ENCODE results near the gene AHCTF1. TPM values are rescaled to one million over a fixed set of nuclear protein-coding genes. Genes with fewer than 3 reads are reported as not detected.
"Not testable (repeated sequence)": the region's sequence is repeated elsewhere in the genome, so short reads cannot be mapped to it uniquely, and the experiment has no call there.

AHCTF1 gene
- total RNA-seq, 1 donor from 2014 or later = 38.7 TPM

- no peak for DNase-seq (ENCODE audit: low spot score in 2 of 2, unreplicated experiment in 2 of 2)
- no peak for TF ChIP-seq CTCF (IDR thresholded peaks at IDR 0.05; ENCODE audit: unreplicated experiment)
- Mint-ChIP-seq H3K4me3 (no peak overlapping the region), H3K9me3 (no peaks in the 10 kb centered on the region), H3K27me3 (ENCODE audit: low read depth) (no peaks in the 10 kb centered on the region), H3K36me3 (peaks cover 31% of the 10 kb centered on the region), H3K4me1 (no peaks in the 10 kb centered on the region), H3K27ac (no peak overlapping the region)
Measured at GRCh38 chr1:246843876-246844275, 87.9 kb downstream of the AHCTF1 start.

GRCh38 chr1:246840761-246841160, 91.0 kb downstream of the AHCTF1 start:
- not testable (repeated sequence) for H3K9me3 Mint-ChIP-seq; H3K4me1 Mint-ChIP-seq; DNase-seq (ENCODE audit: low spot score in 2 of 2, unreplicated experiment in 2 of 2); H3K27me3 Mint-ChIP-seq (ENCODE audit: low read depth); H3K4me3 Mint-ChIP-seq; H3K27ac Mint-ChIP-seq
- peaks cover 15% of the 10 kb centered on the region for H3K36me3 Mint-ChIP-seq

- peaks cover 7% of the 10 kb centered on the region for H3K36me3 Mint-ChIP-seq
- H3K4me3 Mint-ChIP-seq = no peak overlapping the region
- no peak overlapping the region for H3K27ac Mint-ChIP-seq
- DNase-seq (ENCODE audit: low spot score in 2 of 2, unreplicated experiment in 2 of 2) = no peak
- no peaks in the 10 kb centered on the region for H3K4me1 Mint-ChIP-seq
- no peak for TF ChIP-seq CTCF (IDR thresholded peaks at IDR 0.05; ENCODE audit: unreplicated experiment)
- H3K9me3 Mint-ChIP-seq = no peaks in the 10 kb centered on the region
- no peaks in the 10 kb centered on the region for H3K27me3 Mint-ChIP-seq (ENCODE audit: low read depth)
Measured at GRCh38 chr1:246838118-246838456, 93.7 kb downstream of the AHCTF1 start.

- Mint-ChIP-seq H3K9me3 (no peaks in the 10 kb centered on the region), H3K36me3 (peaks cover 1% of the 10 kb centered on the region), H3K4me3 (no peak overlapping the region), H3K27me3 (ENCODE audit: low read depth) (no peaks in the 10 kb centered on the region), H3K27ac (peak overlapping the region; percentile 2), H3K4me1 (no peaks in the 10 kb centered on the region)
- no peak for DNase-seq (ENCODE audit: low spot score in 2 of 2, unreplicated experiment in 2 of 2)
- no peak for TF ChIP-seq CTCF (IDR thresholded peaks at IDR 0.05; ENCODE audit: unreplicated experiment)
Measured at GRCh38 chr1:246837418-246838117, 94.2 kb downstream of the AHCTF1 start.

- no peaks in the 10 kb centered on the region for H3K4me1 Mint-ChIP-seq
- H3K27ac Mint-ChIP-seq = no peak overlapping the region
- H3K9me3 Mint-ChIP-seq = no peaks in the 10 kb centered on the region
- DNase-seq (ENCODE audit: low spot score in 2 of 2, unreplicated experiment in 2 of 2) = no peak
- H3K36me3 Mint-ChIP-seq = peaks cover 1% of the 10 kb centered on the region
- no peaks in the 10 kb centered on the region for H3K27me3 Mint-ChIP-seq (ENCODE audit: low read depth)
- no peak overlapping the region for H3K4me3 Mint-ChIP-seq
- TF ChIP-seq CTCF (IDR thresholded peaks at IDR 0.05; ENCODE audit: unreplicated experiment) = no peak
Measured at GRCh38 chr1:246836209-246836966, 95.4 kb downstream of the AHCTF1 start.

GRCh38 chr1:246831543-246831942, 100.2 kb downstream of the AHCTF1 start:
- DNase-seq (ENCODE audit: low spot score in 2 of 2, unreplicated experiment in 2 of 2) = no peak
- Mint-ChIP-seq H3K4me3 (no peak overlapping the region), H3K4me1 (no peaks in the 10 kb centered on the region), H3K9me3 (peaks cover 19% of the 10 kb centered on the region), H3K36me3 (peaks cover 6% of the 10 kb centered on the region), H3K27me3 (ENCODE audit: low read depth) (no peaks in the 10 kb centered on the region), H3K27ac (no peak overlapping the region)
- no peak for TF ChIP-seq CTCF (IDR thresholded peaks at IDR 0.05; ENCODE audit: unreplicated experiment)

Data from mesothelial cell of epicardium (in vitro differentiated cells).